GM12892 (cell line): ENCODE data around the gene KIF26B.

Experiments
- DNase-seq: peaks from one replicate; pipeline ENCODE4 v3.0.0; 2011; ENCODE audit not compliant: insufficient read length
- FAIRE-seq: peaks from 2 replicates; lab custom pipeline; 2011; peaks lifted over from hg19 to GRCh38; lab: Jason Lieb, UNC
- POLR2A ChIP-seq: IDR thresholded peaks from 2 replicates; pipeline ENCODE4 v1.6.1; 2011; ENCODE audit warnings: low read depth, low read length, control low read depth
- POLR2AphosphoS5 ChIP-seq: IDR thresholded peaks from 2 replicates; pipeline ENCODE4 v1.6.1; 2011; ENCODE audit warnings: low read depth, low read length, control low read depth
- TAF1 ChIP-seq: IDR thresholded peaks from 2 replicates; pipeline ENCODE4 v1.6.1; 2011; ENCODE audit warnings: low read depth, mild to moderate bottlenecking, control low read depth, low read length, borderline replicate concordance

The KIF26B gene

DNA sequence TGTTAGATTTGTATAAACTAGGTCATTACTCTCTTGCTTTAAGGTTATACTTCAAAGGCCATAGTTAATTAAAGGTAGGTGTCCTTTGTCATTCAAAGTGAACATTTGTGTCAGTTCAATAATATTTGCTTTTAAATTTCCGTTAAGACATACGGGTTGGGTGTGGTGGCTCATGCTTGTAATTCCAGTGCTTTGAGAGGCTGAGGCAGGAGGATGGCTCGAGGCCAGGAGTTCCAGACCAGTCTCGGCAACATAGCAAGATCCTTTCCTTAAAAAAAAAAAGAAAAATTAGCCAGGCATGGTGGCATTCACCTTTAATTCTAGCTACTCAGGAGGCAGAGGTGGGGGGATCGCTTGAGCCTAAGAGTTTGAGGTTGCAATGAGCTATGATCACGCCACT, 80.4 kb downstream of the KIF26B start:
- no peak for FAIRE-seq
- DNase-seq = no peak
- no peak for TF ChIP-seq TAF1
- TF ChIP-seq POLR2A = no peak

DNA sequence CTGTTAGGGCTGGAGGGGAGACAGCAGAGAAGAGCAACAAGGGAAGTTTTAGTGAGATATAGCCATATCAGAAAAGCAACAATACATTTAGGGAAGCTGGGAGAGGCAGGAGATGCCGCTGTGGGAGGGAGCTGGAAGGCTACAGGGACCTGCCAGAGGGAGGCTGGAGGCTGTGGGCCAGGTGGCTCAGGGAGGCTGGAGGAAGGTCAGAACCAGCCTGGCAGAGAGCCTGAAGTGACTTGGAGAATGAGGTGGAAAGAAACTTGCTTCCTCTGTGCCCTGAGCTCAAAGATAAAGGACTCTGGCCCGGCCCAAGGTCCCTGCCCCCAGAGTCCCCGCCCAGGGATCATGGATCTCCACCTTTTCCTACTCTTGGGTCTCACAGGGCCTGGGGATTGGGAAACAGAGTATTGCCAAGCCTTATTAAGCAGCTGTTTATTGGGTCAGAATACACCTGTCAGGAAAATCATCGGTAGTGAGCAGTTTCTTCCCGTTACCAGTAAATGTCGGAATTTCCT, 85.9 kb downstream of the KIF26B start:
- no peak for DNase-seq

DNA sequence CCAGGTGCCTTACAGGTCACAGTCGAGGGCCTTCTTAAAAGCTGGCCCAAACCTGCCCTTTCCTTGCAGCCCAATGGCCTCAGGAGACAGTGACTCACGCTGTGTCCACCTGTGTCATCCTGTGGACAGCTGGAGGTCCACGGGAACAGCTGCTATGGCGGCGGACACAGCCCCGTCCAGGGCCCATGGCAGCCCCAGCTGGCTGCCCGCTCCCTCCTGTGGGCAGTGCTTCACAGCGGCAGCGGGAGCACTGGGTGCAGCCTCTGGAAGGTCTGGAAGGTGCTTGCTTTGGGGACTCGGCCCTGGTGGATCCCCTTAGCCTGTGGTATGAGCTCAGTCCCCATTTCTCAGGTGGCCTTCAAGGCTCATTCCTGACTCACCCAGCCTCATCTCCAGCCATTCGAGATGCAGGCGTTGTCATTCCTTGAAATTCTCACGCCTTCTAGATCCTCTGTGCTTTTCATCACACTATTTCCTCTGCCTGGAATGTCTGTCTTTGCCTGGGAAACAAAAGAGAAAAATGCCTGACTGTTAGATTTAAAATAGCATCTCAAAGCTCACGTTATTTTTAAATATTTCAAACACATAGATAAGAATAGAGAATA, 86.8 kb downstream of the KIF26B start:
- DNase-seq (no peak), FAIRE-seq (no peak)
- TF ChIP-seq TAF1 (no peak), POLR2A (no peak), POLR2AphosphoS5 (no peak)

More for the DNA sequence above, 85.9 kb downstream of the KIF26B start:
- FAIRE-seq = no peak
- TF ChIP-seq POLR2A (no peak), POLR2AphosphoS5 (no peak), TAF1 (no peak)

DNA sequence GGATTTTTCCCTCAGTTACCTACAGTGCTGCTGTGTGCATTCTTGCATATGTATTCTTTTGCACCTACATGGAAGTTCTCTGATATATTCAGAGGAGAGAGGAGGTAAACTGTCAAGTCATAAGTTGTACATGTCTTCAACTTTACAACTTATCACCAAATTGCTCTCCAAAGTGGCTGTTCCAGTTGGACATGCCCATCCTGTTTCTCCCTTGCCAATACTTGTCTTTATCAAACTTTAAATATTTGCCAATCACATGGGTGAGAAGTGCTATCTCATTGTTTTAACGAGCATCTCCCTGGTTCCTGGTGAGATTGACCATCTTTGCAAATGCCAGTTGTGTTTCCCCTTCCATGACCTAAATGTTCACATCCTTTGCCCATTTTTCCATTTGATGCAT, 88.2 kb downstream of the KIF26B start:
- DNase-seq = no peak

DNA sequence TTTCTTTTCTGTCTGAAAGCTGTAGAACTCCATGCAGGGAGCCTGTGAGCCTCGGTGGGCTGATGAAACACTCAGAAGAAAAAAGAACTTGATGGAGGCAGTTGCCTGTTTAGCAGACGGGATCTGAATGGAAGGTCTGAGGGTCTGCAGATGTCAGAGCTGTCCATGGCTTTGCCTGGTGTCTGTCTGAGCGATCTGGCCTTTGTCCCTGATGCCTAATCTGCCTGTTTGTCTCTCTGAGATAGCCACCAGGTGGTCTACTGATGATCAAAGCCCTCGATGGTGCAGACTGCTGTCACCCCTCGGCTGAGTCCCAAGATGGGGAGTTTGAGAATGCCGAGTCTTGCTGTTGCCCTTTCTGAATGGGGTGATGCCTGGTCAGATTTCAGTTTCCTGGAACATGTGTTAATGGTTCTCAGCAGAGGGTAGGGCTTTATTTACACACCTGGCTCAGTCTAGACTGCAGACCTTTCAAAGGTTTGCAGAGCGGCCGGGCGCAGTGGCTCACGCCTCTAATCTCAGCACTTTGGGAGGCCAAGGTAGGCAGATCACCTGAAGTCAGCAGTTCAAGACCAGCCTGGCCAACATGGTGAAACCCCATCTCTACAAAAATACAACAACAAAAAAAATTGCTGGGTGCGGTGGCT, 90.4 kb downstream of the KIF26B start:
- TF ChIP-seq POLR2AphosphoS5 (no peak), TAF1 (no peak), POLR2A (no peak)
- no peak for FAIRE-seq
- no peak for DNase-seq

More for the DNA sequence above, 88.2 kb downstream of the KIF26B start:
- no peak for FAIRE-seq
- TF ChIP-seq TAF1 = no peak
- no peak for TF ChIP-seq POLR2AphosphoS5
- TF ChIP-seq POLR2A = no peak

DNA sequence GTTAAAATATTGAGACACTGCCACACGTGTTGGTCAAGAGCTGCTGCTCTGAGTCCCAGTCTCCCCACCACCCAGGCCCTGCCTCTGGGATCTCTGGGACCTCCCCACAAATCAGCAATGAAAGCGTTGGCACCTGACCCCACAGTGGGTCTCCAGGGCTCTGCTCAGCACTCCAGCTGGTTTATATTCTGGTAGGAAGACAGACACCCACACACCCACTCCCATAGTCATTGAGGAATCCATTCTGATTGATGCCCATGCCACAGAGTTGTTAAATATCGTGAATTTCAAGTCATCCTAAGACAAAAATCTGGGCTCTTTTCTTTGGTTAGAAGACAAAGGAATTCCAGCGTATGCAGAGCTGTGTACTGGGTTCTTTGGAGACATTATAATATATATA, 91.6 kb downstream of the KIF26B start:
- DNase-seq (no peak), FAIRE-seq (no peak)
- no peak for TF ChIP-seq POLR2AphosphoS5
- no peak for TF ChIP-seq TAF1

DNA sequence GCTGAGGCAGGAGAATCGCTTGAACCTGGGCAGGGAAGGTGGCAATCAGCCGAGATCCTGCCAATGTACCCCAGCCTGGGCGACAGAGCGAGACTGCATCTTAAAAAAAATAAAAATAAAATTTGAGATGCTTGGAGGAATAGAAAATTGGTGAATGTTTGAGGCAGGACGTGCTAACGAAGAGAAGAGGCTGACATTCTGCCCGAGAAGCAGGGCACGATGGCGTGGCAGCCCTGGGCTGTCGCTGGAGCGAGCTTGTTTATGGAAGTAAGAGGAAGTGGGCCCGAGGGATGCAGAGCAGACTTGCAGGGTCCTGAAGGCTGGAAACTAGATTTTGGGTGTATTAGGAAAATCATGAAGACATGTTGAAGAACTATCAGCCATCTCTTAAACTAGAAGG, 92.6 kb downstream of the KIF26B start:
- DNase-seq (no peak), FAIRE-seq (no peak)
- TF ChIP-seq POLR2A (no peak), TAF1 (no peak), POLR2AphosphoS5 (no peak)

DNA sequence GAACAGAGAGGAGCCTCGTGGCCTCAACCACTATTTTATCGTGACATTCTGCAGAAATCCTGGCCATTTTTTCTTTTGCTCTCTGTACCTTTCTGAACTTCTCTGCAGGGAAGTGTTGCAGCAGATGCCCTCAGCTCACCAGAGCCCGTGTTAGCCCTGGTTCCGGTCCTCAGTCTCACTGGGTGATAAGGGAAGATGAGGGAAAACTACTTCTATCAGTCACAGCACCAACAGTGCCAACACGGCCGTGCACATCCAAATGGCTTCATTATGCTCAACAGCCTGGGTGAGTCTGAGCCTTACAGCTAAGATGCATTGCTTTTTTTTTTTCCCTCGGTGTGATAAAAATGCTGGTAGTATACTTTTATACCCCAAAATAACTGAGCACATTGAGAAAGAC, 93.0 kb downstream of the KIF26B start:
- no peak for TF ChIP-seq POLR2AphosphoS5
- no peak for TF ChIP-seq TAF1
- TF ChIP-seq POLR2A = no peak
- DNase-seq (no peak), FAIRE-seq (no peak)

DNA sequence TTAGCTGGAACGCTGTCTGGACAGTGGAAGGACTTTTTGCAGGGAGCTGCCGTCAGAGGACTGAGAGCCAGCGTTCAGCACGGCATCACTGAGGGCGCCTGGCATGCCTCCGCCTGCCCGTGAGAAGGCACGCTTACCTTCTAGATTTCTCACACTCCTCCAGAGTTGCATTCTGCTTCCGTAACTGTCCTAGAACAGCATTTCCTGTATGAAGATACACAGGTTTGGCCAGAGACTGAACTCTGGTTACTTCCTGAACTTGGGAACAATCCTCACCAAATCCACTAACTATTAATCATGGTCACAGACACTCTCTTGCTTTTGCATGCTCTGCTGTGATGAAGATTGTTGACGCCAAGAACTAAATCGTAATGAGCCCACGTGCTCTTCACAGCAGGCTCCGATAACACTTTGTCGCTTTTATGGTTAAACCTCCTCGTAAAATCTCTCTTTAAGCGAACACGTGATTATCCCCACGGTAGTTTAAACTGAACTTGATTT, 93.5 kb downstream of the KIF26B start:
- no peak for DNase-seq
- FAIRE-seq = no peak
- TF ChIP-seq POLR2AphosphoS5 = no peak
- TF ChIP-seq POLR2A = no peak
- TF ChIP-seq TAF1 = no peak

DNA sequence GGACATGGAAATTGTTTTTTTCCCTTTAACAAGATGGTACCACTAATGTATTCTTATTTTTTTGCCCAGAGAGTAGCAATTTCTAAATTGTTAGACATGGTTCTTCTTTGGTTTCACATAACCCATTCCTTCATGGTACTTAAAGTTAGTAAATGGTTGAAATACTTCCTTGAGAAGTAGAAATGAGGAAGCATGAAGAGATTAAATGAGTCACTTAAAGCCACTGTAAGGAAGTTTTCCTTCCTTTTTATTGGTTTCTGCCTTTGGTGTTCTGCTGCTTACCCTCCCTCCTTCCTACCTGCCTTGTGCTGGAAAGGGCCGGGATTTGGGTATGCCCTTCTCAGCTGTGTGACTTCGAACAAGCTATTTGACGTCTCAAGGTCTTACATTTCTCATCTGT, 101.0 kb downstream of the KIF26B start:
- no peak for FAIRE-seq
- no peak for TF ChIP-seq TAF1
- TF ChIP-seq POLR2AphosphoS5 = no peak
- TF ChIP-seq POLR2A = no peak
- DNase-seq = no peak

DNA sequence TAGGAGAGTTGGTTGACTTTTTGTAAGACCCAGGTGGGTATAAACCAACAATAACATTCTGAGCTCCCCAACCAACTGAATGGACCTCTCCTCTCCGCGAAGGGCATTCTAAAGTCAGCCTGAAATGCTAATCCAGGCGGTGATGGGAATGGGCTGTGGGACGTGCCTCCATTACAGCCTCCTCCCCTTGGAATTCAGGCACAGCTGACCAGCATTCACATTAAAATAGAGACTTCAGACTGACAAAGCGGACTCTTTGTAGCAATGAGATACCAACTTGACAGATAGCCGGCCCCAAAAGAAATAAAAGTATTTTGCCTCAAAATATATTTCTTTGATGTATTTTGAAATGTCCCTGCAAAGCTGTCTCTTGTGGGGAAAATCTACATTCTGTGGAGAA, 101.7 kb downstream of the KIF26B start:
- DNase-seq (no peak), FAIRE-seq (no peak)
- no peak for TF ChIP-seq POLR2A
- TF ChIP-seq TAF1 = no peak
- TF ChIP-seq POLR2AphosphoS5 = no peak
